Testis (tissue), 3 donors: ENCODE data around the gene SDF4. TPM values are rescaled to one million over a fixed set of nuclear protein-coding genes. Genes with fewer than 3 reads are reported as not detected.
"Not testable (repeated sequence)": the region's sequence is repeated elsewhere in the genome, so short reads cannot be mapped to it uniquely, and the experiment has no call there.

ENCODE experiments used
- DNase-seq: peaks from one replicate; pipeline ENCODE4 v3.0.0-alpha.2; 2019
- H3K27ac ChIP-seq, 2 donors: fragments of 200-600 bp; sonication (generic); one replicate each; pipeline ENCODE4 v1.5.1; 2019
- H3K27me3 ChIP-seq: fragments of 200-600 bp; sonication (generic); one replicate; pipeline ENCODE4 v1.5.1; 2019
- H3K36me3 ChIP-seq: fragments of 200-600 bp; sonication (generic); one replicate; pipeline ENCODE4 v1.5.1; 2017; ENCODE audit warnings: low read depth; ENCODE audit errors: missing control alignments
- H3K4me1 ChIP-seq: fragments of 200-600 bp; sonication (generic); one replicate; pipeline ENCODE4 v1.5.1; 2019
- H3K4me3 ChIP-seq, 2 donors: fragments of 200-600 bp; sonication (generic); one replicate each; pipeline ENCODE4 v1.5.1; 2017 to 2019
- H3K9me3 ChIP-seq: fragments of 200-600 bp; sonication (generic); one replicate; pipeline ENCODE4 v1.5.1; 2017
- CTCF ChIP-seq, 3 experiments: fragments of 450-650 bp in 2 of 3; fragments of 200-600 bp in 1 of 3; sonication (generic) in 1 of 3; IDR thresholded peaks; one replicate each; pipeline ENCODE4 v1.5.1; 2016 to 2019; ENCODE audit warnings: antibody characterized with exemption in 3 of 3, mild to moderate bottlenecking in 2 of 3, moderate library complexity in 1 of 3
- POLR2A ChIP-seq: fragments of 450-650 bp; IDR thresholded peaks from one replicate; pipeline ENCODE4 v1.6.1; 2017; ENCODE audit warnings: antibody characterized with exemption, mild to moderate bottlenecking, moderate library complexity
- WGBS, 2 donors: methylation state at CpG; one replicate each; pipeline ENCODE4 v1.1.5; 2018; 5-methylcytosine and 5-hydroxymethylcytosine counted together
- intact Hi-C: fragments of 100-400 bp; cut with DNase I; formaldehyde crosslinking; loops from one replicate; pipeline ENCODE4 v1.15.1; 2023; ENCODE audit warnings: low total_unique reads
- polyA plus RNA-seq: library from polyadenylated mRNA; stranded (reverse); fragments of 350-450 nt; fragmentation: Illumina TruSeq; extraction: RNeasy Lipid Tissue Mini Kit (QIAGEN cat#74804); gene quantifications from one replicate; pipeline ENCODE4 v1.2.3, GENCODE V29; 2014; ENCODE audit warnings: low read depth, low replicate concordance; ENCODE audit not compliant: insufficient read depth
- total RNA-seq, 2 donors: library from RNA; depleted of rRNA; stranded (reverse); fragments of >200 nt; gene quantifications; one replicate each; pipeline ENCODE4 v1.2.3, GENCODE V29; 2016

The SDF4 gene
- total and polyA plus RNA-seq, 3 donors from 2014 or later, result 146 to 167 (median 158) TPM

- Histone ChIP-seq H3K27me3 (no peaks in the 10 kb centered on the region), H3K4me3 (no peak overlapping the region), H3K36me3 (no peaks in the 10 kb centered on the region), H3K9me3 (no peaks in the 10 kb centered on the region), H3K4me1 (no peaks in the 10 kb centered on the region), H3K27ac (no peak overlapping the region)
- 83 to 89% methylated on average over 5 to 6 of the region's 8 CpGs for WGBS, 2 donors
- DNase-seq, result no peak
- intact Hi-C loops, result no loop called here
- TF ChIP-seq CTCF (IDR thresholded peaks at IDR 0.05) (no peak), POLR2A (no peak)
Measured at GRCh38 chr1:1197188-1197500, 34.7 kb downstream of the SDF4 start.

GRCh38 chr1:1196431-1197187 is 35.2 kb downstream of the SDF4 start:
- no peaks in the 10 kb centered on the region for H3K9me3 ChIP-seq
- H3K27ac ChIP-seq, result no peak overlapping the region
- WGBS, 2 donors, result 79 to 86% methylated on average over 9 to 13 of the region's 13 CpGs
- TF ChIP-seq CTCF (IDR thresholded peaks at IDR 0.05), result no peak
- no peak for TF ChIP-seq POLR2A
- no peak overlapping the region for H3K4me3 ChIP-seq
- H3K4me1 ChIP-seq, result no peaks in the 10 kb centered on the region
- no peaks in the 10 kb centered on the region for H3K36me3 ChIP-seq
- no peaks in the 10 kb centered on the region for H3K27me3 ChIP-seq
- no peak for DNase-seq
- intact Hi-C loops, result no loop called here

- DNase-seq, intact Hi-C loops: not testable (repeated sequence)
Measured at GRCh38 chr1:1195726-1196125, 36.1 kb downstream of the SDF4 start.

GRCh38 chr1:1194723-1195122 is 37.1 kb downstream of the SDF4 start:
- no peaks in the 10 kb centered on the region for H3K27me3 ChIP-seq
- H3K27ac ChIP-seq, result no peak overlapping the region
- H3K9me3 ChIP-seq, result no peaks in the 10 kb centered on the region
- no peaks in the 10 kb centered on the region for H3K4me1 ChIP-seq
- TF ChIP-seq POLR2A, result no peak
- H3K4me3 ChIP-seq, result no peak overlapping the region
- H3K36me3 ChIP-seq, result no peaks in the 10 kb centered on the region
- DNase-seq, result no peak
- 87 to 90% methylated on average over 3 of the region's 3 CpGs for WGBS, 2 donors
- intact Hi-C loops, result no loop called here

More at GRCh38 chr1:1195726-1196125, 36.1 kb downstream of the SDF4 start:
- not testable (repeated sequence) for H3K4me3 ChIP-seq, H3K36me3 ChIP-seq, H3K27ac ChIP-seq, H3K4me1 ChIP-seq, H3K27me3 ChIP-seq, H3K9me3 ChIP-seq
- WGBS, 2 donors, result 95 to 100% methylated on average over 6 of the region's 6 CpGs

- TF ChIP-seq POLR2A (no peak), CTCF (IDR thresholded peaks at IDR 0.05) (no peak)
- DNase-seq, result no peak
- Histone ChIP-seq H3K4me3 (no peak overlapping the region), H3K9me3 (no peaks in the 10 kb centered on the region), H3K27ac (no peak overlapping the region), H3K27me3 (no peaks in the 10 kb centered on the region), H3K4me1 (no peaks in the 10 kb centered on the region), H3K36me3 (no peaks in the 10 kb centered on the region)
- intact Hi-C loops, result no loop called here
- 93 to 94% methylated on average over 11 of the region's 11 CpGs for WGBS, 2 donors
Measured at GRCh38 chr1:1191734-1192133, 40.1 kb downstream of the SDF4 start.

- intact Hi-C loops, result no loop called here
- no peak for DNase-seq
- WGBS, 2 donors, result 81 to 84% methylated on average over 5 of the region's 5 CpGs
- TF ChIP-seq POLR2A (no peak), CTCF (IDR thresholded peaks at IDR 0.05) (no peak)
- Histone ChIP-seq H3K27ac (no peak overlapping the region), H3K36me3 (no peaks in the 10 kb centered on the region), H3K4me3 (no peak overlapping the region), H3K4me1 (no peaks in the 10 kb centered on the region), H3K27me3 (no peaks in the 10 kb centered on the region), H3K9me3 (no peaks in the 10 kb centered on the region)
Measured at GRCh38 chr1:1189111-1189510, 42.7 kb downstream of the SDF4 start.
